Glomerular visceral epithelial cell (primary cell): ENCODE measurements around the gene TBC1D2.
"Not testable (repeated sequence)": the region's sequence is repeated elsewhere in the genome, so short reads cannot be mapped to it uniquely, and the experiment has no call there.

Experiments
- DNase-seq: peaks from one replicate; pipeline ENCODE4 v3.0.0-alpha.2; 2016; ENCODE audit errors: extremely low spot score

Gene TBC1D2

DNA sequence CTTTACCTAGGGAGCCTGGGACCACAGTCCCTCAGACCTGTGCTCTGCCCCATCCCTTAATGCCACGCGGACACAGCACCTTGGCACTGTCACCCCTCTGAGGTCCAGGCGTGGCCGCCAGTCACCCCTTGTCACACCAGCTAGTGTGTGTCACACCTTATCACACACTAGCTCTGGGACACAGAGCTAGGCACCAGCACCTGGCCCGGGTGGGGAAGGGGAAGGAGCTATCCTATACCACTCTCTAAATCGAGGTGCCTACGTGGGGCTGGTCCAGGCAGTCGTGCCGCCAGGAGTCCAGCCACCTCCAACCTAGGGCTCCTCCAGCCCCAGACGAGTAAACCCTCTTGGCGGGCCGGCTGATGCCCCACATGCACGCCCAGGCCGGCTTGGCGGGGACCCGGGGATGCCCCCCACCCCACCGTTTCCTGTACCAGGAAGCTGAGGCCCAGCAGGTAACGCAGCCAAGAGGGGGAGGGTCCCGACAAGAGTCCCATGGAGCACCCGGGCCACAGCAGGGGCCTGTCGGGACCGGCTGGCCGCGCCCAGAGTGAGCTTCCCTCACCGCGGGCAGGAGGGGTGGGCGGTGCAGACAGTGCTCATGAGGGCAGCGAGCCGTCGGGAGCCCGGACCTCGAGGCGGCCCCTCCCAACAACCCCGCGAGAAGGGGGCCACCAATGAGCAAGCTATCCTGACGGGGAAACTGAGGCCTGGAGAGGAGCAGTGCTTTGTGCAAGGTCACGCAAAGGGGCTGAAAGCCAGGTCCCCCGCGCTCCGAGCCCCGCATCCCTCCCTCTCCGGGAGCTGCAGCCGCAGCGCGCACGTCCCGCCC is 63.6 kb downstream of the TBC1D2 start:
- DNase-seq = peak; percentile 33

DNA sequence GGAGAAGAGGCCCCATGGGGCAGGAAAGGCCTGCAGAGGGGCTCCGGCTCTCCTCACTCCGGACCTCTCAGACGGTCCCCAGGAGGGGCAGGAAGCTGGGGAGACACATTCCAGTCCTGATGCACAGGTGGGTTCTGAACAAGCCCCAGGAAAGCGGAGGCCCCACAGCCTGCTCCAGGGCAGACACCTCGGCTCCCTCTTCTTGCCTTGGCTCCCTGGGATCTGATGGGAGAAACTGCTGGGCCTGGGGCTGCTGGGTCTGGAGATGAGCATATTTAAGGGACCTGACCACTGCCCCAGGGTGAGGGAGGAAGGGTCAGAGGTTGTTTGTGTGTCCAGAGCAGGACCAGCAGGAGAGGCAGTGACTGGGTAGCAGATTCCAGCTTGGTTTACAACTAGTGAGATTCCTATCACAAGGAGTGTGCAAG is 64.3 kb downstream of the TBC1D2 start:
- no peak for DNase-seq

- no peak for DNase-seq
These were observed 64.7 kb downstream of the TBC1D2 start for GRCh38 chr9:98190757-98191105.

GRCh38 chr9:98189412-98189811 is 66.0 kb downstream of the TBC1D2 start:
- no peak for DNase-seq

GRCh38 chr9:98187926-98188325 is 67.5 kb downstream of the TBC1D2 start:
- DNase-seq = no peak

DNA sequence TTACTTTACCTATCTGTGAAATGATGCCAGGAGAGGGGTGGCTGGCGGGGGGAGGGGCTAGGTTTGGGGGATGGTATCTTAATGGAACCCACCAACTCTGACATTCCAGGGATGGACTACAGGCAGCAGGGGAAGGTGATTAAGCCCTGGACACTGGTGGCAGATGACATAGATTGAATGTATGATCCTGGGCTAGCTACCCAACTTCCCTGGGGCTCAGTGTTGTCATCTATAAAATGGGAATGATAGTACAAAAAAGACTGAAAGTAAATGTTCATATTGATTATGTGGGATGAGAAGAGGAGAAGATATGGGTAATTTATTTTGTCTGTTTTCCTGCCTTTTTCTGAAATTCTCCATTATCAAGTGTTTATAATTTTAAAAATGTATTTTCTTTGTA is 69.2 kb downstream of the TBC1D2 start:
- DNase-seq = no peak

GRCh38 chr9:98185611-98186171 is 69.8 kb downstream of the TBC1D2 start:
- DNase-seq = no peak

DNA sequence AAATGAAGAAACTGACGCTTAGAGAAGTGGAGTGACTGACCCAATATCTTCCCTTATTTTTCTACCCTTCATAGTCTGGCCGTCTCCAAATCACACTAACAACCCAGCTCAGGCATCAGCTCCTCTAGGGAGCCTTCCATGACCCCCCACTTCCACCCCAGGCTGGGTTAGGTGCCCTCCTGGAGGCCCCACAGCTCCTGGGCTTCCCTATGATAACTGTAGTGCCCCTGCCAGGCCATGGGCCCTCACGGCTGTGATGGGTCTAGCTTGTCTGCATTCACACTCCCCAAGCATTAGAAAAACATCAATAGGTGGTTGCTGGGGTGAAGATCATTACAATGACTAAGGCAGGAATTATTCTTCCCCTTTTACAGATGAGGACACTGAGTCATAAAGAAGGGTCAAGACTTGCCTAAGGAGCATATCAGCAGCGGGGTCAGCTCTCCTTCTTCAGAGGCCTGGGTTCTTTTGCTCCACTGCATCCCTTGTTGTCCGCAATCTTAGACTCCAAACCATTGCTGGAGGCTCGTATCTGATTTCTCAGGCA is 70.4 kb downstream of the TBC1D2 start:
- DNase-seq = no peak

DNA sequence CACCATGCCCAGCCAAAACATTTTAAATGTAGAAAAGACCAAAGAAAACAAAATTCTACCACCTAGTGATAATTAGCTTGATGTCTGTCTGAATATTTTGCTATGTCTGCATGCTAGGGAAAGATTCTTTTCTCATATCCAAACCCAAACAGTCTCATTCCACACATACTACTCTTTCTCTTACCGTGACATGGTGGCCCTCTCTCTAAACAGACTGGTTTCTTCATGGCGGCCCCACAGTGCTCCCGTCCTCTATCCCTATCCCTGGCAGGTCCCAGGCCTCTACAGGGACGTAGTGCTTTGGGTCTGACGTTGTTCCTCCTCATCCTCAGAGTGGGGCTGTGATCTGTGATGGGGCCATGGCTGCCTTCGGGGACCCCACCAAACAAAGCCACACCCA is 71.1 kb downstream of the TBC1D2 start:
- no peak for DNase-seq

- DNase-seq = no peak
These were observed 72.4 kb downstream of the TBC1D2 start for GRCh38 chr9:98182889-98183599.

DNA sequence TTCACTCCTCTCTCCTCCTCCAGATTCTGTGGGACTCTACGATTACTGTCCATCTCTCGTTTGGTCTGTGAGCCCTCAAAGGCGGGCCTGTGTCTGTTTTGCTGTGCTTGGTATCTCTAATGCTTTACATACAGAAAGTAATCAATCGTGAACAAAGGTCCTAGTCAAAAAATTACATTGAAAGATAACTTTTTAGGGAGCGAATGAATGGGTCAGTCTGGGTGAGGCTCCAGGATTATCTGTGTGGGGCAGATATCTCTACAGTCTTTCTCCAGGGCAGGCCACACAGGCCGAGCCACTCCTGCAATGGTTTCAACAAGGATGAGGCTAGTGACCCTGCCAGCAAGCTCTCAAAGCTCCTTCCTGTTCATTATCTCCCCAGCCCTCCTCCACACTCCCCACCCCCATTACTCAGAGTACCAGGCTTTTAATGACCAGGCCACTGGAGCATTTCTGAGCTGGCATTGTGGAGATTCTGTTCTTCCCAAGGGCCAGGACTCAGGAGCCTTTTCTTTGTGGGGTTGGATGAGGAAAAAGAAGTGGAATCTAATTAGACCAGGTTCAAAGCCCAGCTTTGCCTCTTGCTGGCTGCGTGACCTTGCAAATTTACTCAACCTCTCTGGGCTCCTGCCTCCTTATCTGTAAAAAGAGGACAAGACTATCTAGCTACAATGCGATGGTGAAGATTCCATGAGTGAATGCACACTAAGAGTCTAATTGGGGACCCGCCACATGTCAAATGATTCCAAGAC is 73.2 kb downstream of the TBC1D2 start:
- no peak for DNase-seq

- DNase-seq = no peak
These were observed 73.7 kb downstream of the TBC1D2 start for GRCh38 chr9:98181746-98182068.

- DNase-seq = no peak
These were observed 74.5 kb downstream of the TBC1D2 start for GRCh38 chr9:98180996-98181395.

DNA sequence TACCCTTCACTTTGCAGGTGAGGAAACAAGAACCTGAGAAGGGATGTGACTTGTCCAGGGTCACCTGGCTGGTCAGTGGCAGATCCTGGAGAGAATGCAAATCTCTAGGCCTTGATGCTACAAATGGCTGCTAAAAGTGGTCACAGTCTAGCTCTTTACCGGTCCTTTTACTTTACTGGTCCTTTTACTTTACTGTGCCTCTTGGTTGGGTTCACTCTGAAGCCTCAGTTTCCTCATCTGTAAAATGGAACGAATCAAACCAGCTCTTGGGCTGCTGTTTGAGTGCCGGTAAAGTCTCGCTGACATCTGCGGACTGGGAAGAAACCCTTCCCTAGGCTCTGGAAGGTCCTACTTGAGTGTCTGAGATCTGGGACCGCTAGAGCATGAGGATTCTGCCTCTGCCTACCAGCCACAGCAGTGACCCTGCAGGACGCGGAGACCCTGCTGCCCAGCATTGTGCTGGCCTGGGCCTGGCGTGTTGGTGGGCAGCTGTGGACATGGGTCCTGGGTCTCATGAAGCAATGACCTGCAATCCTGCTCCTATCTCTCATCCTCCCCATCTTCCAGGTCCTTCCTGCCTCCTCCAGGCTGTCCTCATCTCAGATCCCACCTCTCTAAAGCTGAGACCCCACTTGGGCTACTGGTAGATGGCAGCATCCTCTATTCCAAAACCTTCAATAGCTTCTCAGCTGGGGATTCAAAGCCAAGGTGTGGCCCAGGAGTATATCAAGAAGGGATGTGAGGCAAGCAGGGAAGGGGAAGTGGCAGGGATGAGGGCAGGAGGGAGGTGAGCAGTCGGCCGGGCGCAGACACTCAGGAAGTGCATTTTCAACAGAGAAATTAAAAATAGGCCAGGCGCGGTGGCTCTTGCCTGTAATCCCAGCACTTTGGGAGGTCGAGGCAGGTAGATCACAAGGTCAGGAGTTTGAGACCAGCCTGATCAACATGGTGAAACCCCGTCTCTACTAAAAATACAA is 76.3 kb downstream of the TBC1D2 start:
- DNase-seq = no peak

GRCh38 chr9:98176391-98177259 is 78.8 kb downstream of the TBC1D2 start:
- DNase-seq = no peak

DNA sequence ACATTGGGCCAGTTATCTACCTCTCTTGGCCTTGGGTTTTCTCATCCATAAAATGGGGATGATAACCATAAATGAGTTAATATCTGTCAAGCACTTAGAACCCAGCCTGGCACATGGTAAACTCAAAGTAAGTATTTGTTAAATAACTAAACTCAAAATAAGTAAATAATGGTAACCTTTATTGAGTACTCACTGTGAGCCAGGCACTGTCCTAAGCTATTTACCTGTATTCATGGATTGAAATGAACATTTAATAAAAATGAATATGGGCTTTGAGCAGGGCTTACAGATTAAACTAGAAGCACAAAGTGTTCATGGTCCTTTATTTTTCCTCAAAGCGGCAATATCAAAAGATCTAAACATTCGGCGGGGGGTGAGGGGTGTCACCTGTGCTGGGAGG is 79.7 kb downstream of the TBC1D2 start:
- DNase-seq = no peak

DNA sequence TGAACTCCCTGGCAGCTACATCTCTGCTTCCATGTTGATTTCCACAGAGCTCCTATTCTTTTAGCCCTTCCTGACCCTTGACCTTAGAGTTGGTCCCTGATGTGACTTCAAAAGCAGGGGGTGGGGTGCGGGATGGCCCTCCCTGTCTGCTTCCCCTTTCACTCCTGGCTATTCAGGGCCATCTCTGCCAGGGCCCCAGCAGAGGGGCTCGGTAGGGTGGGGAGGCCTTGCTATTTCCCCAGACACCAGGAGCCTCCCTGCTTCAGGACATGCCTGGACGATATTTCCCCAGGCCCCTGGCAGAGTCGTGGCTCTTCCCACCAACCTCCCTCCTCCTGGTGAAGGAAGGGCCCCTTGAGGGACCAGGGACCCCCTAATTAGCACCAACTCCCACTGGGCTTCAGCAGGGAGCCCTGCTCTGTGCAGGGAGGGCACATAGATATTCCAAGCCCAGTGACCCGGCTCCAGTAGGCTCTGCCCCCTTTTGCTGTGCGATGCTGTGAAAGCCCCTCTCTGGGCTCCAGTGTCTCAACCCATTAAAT is 80.3 kb downstream of the TBC1D2 start:
- DNase-seq = no peak

GRCh38 chr9:98174502-98174918 is 80.9 kb downstream of the TBC1D2 start:
- not testable (repeated sequence) for DNase-seq

DNA sequence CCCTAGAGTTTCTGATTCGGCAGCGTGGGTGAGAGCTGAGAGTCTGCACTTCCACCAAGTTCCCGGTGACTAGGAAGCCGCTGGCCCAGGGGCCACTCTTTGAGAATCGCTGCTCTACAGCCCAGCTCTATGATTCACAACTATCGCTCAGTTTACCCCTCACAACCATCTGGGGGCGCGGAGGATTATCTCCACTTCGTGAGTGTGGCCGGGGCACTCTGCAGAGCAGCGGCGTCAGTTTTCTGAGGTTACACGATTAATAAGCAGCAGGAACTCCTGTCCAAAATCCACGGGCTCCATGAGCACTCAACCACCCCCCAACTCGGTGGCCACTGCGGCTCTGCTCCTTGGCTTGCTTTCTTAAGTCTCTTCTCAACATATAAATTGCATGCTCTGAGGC is 82.3 kb downstream of the TBC1D2 start:
- DNase-seq = no peak

GRCh38 chr9:98172604-98173003 is 82.8 kb downstream of the TBC1D2 start:
- DNase-seq = no peak
